Dendritic cell treated with granulocyte-macrophage colony-stimulating factor and Interleukin-4, amounts not matched to agents 40 ng/mL and 50 ng/mL, for 4 days (primary cell): Measurements from ENCODE around the gene PMS2.
"Not testable (repeated sequence)": the region's sequence is repeated elsewhere in the genome, so short reads cannot be mapped to it uniquely, and the experiment has no call there.

Experiments
- H3K27ac Mint-ChIP-seq: one replicate; pipeline ENCODE4 v1.8.0; 2022; ENCODE audit warnings: mild to moderate bottlenecking, mixed read lengths
- H3K27me3 Mint-ChIP-seq: one replicate; pipeline ENCODE4 v1.8.0; 2022; ENCODE audit warnings: mild to moderate bottlenecking, mixed read lengths
- H3K36me3 Mint-ChIP-seq: one replicate; pipeline ENCODE4 v1.8.0; 2022; ENCODE audit warnings: low read depth, mixed read lengths
- H3K4me1 Mint-ChIP-seq: one replicate; pipeline ENCODE4 v1.8.0; 2022; ENCODE audit warnings: low read depth, mixed read lengths
- H3K4me3 Mint-ChIP-seq: one replicate; pipeline ENCODE4 v1.8.0; 2022; ENCODE audit warnings: mild to moderate bottlenecking, moderate library complexity, mixed read lengths
- H3K9me3 Mint-ChIP-seq: one replicate; pipeline ENCODE4 v1.8.0; 2022; ENCODE audit warnings: mixed read lengths
- intact Hi-C: fragments of 100-400 bp; cut with micrococcal nuclease; formaldehyde crosslinking; loops from one replicate; pipeline ENCODE4 v1.15.0; 2022

The PMS2 gene

DNA sequence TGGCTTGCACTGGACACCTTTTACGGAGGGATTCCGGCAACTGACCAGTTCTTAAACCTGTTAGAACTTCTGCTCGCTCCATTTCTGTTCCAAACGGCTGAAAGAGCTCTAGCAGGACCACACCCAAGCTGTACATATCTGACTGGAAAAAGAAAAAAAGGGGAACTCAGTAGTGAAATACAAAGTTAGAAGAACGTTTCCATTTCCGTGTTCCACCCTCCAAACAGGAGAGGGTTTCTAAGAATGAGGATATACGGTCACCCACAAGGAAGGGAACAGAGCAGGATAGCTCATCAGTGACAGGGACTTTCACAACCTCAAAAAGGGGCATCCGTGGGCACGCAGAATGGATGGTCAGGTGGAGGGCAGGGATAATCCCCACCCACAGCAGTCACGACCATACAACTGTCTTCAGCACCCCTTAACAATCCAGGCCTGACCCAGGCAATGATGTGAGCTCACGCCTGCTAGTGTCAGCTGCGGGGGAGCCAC, 18.0 kb upstream of the PMS2 start:
- Mint-ChIP-seq H3K9me3 (no peaks in the 10 kb centered on the region), H3K36me3 (peaks cover 93% of the 10 kb centered on the region), H3K27me3 (no peaks in the 10 kb centered on the region), H3K27ac (peak overlapping the region; percentile 98), H3K4me1 (peaks cover 82% of the 10 kb centered on the region), H3K4me3 (peak overlapping the region; percentile 77)
- intact Hi-C loops: loop anchor here (1.0 kb wide), 1 partner anchor 18 kb away; the partner anchor contains the start of genes AIMP2 and PMS2

DNA sequence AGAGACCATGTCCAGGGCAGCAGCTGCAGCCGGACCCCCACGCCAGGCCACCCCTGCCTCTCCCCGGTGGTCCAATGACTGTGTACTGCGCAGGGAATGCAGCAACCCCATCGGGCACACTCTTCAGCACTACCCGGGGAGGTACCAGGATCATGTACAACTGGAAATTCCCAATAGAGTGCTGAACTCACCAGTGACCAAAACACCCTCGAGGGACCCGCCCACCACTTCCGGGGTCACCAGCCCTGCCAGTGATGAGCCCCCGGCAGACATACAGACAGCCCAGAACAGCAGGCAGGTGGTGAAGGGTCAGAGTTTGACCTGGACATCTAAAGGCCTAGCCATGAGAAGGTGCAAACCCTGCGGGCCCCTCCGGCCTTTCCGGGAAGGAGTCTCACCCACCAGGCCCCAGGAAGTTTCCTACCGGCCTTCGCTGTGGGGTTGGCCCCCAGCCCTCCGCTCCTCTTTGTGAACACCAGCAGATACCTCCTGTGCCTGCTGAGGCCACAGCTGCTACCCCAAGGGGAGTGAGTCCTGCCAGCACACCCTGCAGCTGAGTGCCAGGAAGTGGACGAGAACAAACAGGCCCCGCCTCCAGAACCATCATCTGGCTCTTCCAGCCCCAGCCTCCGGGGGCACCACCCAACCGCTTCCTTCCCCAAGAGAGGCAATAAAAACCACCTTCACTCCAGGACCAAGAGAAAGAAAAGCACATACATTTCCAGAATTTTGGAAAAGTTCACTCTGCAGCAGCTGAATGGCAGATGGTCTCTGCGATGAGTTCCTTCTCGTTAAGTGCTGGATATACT, 17.4 kb upstream of the PMS2 start:
- H3K36me3 Mint-ChIP-seq: peaks cover 93% of the 10 kb centered on the region
- peak overlapping the region; percentile 98 for H3K27ac Mint-ChIP-seq
- intact Hi-C loops: loop anchor here (1.0 kb wide), 1 partner anchor 17 kb away; the partner anchor contains the start of genes AIMP2 and PMS2
- H3K27me3 Mint-ChIP-seq: no peaks in the 10 kb centered on the region
- H3K9me3 Mint-ChIP-seq: no peaks in the 10 kb centered on the region
- peak overlapping the region; percentile 77 for H3K4me3 Mint-ChIP-seq
- H3K4me1 Mint-ChIP-seq: peaks cover 82% of the 10 kb centered on the region

DNA sequence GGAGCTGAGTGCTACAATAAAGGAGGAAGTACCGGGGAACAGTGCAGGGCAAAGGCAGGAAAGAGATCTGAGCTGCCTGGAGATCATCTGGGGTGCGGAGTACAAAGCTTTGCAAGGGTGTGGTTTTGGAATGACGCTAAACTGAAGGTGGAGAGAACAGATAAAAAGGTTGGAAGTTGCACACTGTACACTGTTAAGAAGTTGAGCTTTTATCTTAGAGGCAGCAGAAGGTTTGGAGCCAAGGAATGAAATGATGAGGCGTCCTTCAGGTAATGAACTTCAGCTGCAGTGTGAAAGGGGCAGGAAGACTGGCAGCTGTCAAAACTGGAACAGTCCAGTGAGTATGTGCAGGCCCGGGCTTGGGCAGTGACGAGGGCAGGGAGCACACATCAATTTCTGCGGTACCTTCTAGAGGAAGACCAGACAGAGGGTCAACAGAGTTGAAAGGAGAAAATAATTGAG, 15.2 kb upstream of the PMS2 start:
- H3K9me3 Mint-ChIP-seq: no peaks in the 10 kb centered on the region
- intact Hi-C loops: no loop called here

DNA sequence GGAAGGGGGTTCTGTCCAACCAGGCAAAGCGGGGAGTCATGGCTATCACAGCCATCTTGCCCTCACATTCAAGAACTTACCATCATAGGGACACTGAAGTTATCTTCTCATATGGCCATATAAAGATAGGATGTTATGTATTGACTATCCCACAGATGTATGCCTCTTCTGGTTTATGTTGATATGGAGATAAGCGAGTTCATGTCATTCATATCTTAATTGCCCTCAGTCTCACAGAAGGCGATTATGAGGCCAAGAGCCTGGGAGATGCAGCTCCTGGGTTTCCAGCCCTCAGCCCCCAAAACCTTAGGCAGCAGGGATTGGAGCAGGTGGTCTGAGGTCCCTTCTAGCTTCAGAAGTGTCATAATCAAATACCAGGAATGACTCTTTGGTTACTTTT, 13.9 kb upstream of the PMS2 start:
- H3K27ac Mint-ChIP-seq: no peak overlapping the region
- H3K4me1 Mint-ChIP-seq: peaks cover 54% of the 10 kb centered on the region
- intact Hi-C loops: no loop called here
- H3K27me3 Mint-ChIP-seq: no peaks in the 10 kb centered on the region
- H3K36me3 Mint-ChIP-seq: peaks cover 94% of the 10 kb centered on the region
- no peaks in the 10 kb centered on the region for H3K9me3 Mint-ChIP-seq
- H3K4me3 Mint-ChIP-seq: no peak overlapping the region

More for the DNA sequence above, 15.2 kb upstream of the PMS2 start:
- peak overlapping the region; percentile 57 for H3K4me3 Mint-ChIP-seq
- H3K4me1 Mint-ChIP-seq: peaks cover 65% of the 10 kb centered on the region
- H3K27me3 Mint-ChIP-seq: no peaks in the 10 kb centered on the region
- peak overlapping the region; percentile 98 for H3K27ac Mint-ChIP-seq
- H3K36me3 Mint-ChIP-seq: peaks cover 94% of the 10 kb centered on the region

DNA sequence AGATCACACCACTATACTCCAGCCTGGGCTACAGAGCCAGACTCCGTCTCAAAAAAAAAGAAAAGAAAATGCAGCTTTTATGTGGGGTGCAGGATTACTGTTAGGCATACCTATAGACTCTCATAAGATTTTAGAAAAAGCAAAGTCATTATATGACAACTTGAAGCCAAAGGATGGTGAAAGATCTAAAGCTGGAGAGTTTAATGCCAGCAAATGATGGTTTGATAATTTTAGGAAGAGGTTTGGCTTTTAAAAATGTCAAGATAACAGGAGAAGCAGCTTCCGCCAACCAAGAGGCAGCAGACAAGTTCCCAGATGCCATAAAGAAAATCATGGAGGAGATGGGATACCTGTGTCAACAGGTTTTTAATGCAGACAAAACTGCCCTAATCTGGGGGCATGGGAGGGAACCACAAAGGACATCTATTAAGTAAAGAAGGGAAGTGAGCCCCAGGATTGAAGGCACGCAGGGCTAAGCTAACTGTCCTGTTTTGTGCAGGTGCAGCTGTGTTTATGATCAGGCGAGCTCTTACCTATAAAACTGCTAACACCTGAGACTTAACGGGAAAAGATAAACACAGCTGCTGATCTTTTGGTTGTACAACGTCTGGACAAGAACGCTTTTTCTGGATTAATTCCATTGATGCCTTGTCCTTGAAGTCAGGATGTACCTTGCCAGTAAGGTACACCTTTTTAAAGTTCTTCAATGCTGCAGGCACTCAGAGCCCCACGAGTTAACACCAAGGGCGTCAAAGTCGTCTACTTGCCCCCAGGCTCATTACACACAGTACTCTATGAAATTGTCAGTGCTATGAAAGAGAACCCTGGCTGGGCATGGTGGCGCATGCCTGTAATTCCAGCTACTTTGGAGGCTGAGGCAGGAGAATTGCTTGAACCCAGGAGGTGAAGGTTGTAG, 11.8 kb upstream of the PMS2 start:
- Mint-ChIP-seq H3K4me1 (peaks cover 33% of the 10 kb centered on the region), H3K9me3 (no peaks in the 10 kb centered on the region), H3K27ac (peak overlapping the region; percentile 61), H3K4me3 (no peak overlapping the region), H3K27me3 (no peaks in the 10 kb centered on the region), H3K36me3 (peaks cover 96% of the 10 kb centered on the region)
- intact Hi-C loops: no loop called here

DNA sequence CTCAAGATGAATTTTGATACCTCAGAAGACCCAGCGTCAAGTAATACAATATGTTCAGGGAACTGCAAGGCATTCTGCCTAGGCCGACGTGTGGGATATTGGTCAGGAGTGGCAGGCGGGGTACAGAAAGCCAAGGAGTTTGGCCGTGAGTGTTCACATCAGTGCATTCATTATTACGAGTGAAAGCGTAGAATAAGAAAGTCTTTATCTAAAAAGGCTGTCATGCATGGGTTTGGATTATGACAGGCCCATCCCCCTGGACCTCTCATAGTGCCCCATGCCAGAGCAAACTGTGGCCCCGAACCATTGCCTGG, 7.8 kb upstream of the PMS2 start:
- Mint-ChIP-seq H3K4me3 (no peak overlapping the region), H3K27ac (no peak overlapping the region), H3K27me3 (no peaks in the 10 kb centered on the region), H3K4me1 (peaks cover 17% of the 10 kb centered on the region), H3K36me3 (peaks cover 96% of the 10 kb centered on the region), H3K9me3 (no peaks in the 10 kb centered on the region)
- intact Hi-C loops: no loop called here

DNA sequence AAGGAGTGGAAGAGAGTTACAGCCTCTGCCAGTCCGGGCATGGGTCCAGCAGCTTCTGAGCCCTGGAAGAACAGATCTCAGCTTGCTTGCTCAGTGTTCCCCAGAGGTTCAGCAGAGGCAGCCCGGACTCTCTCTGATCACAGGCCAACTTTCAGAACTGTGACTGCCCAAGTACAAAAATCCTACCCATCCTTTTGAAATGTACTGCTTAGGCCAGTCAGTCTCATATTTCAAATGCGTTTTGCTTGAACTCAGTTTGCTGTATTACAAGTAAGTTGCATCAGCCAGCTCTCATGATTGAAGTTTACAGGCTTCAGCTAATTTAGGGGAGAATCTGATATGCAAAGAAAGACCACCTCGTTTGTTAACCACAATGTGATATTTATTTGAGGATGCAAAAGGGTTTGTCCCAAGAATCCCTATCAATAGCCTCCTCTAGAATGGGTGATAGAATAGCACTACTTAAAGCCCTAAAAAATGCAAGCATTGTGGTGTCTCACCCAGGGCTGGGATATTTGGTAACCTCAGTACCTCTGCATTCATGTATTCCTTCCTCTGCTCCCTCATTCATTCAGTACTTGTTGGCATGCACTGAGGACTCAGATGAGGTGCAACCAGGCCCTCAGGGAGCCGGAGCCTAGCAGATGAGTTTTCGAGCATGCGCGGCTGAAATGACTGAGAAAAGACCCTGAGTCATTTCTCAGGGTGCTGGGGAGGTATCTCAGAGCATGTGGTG, 7.2 kb upstream of the PMS2 start:
- no peaks in the 10 kb centered on the region for H3K27me3 Mint-ChIP-seq
- intact Hi-C loops: no loop called here
- peaks cover 17% of the 10 kb centered on the region for H3K4me1 Mint-ChIP-seq
- H3K9me3 Mint-ChIP-seq: no peaks in the 10 kb centered on the region
- peaks cover 96% of the 10 kb centered on the region for H3K36me3 Mint-ChIP-seq
- no peak overlapping the region for H3K27ac Mint-ChIP-seq
- no peak overlapping the region for H3K4me3 Mint-ChIP-seq

DNA sequence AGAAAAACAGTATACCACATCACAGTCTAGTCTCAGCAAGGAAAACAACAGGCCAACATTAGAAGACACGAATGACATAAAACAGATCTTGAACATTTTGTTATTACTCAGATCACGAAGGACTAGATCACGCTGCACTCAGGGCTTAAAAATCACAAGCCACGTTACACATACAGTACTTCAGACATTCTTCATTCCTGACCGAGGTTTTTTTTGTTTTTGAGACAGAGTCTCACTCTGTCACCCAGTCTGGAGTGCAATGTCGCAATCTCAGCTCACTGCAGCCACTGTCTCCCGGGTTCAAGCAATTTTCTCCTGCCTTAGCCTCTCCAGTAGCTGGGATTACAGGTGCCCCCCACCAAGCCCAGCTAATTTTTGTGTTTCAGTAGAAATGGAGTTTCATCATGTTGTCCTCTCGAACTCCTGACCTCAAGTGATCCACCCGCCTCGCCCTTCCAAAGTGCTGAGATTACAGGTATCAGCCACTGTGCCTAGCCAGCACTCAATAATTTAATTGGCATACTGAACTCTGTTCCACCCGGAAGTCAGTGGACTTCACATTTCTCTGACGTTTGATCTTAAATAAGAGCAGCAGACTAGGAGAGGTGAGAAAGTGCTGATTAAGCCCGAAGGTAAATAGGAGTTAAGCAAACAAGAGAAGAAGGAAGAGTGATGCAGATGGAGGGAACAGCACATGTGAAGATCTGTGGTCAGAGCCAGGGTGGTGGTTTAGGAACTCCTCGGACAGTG, 3.7 kb upstream of the PMS2 start:
- Mint-ChIP-seq H3K9me3 (no peaks in the 10 kb centered on the region), H3K4me1 (peaks cover 33% of the 10 kb centered on the region), H3K4me3 (no peak overlapping the region), H3K36me3 (peaks cover 69% of the 10 kb centered on the region), H3K27me3 (no peaks in the 10 kb centered on the region), H3K27ac (peak overlapping the region; percentile 9)
- intact Hi-C loops: no loop called here

DNA sequence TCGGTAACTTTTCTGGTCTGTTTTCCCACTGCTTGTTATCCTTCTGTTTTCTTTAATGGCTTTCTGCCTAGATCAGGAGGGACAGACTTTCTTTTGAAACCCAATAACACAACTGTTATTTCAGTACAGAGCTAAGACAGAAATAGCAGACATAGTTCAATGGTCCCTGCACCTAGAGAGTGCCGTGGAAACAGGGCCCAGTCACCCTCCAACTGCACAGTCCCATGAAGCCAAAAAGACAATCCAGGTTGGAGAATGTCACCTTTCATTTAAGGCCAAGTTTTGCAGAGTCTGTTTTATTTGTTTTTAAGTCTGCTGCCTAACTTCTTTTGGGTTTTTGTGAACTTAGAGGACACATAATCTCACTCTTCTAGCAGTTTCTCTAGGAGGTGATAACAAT, 2.7 kb upstream of the PMS2 start:
- Mint-ChIP-seq H3K27me3 (no peaks in the 10 kb centered on the region), H3K9me3 (no peaks in the 10 kb centered on the region), H3K36me3 (peaks cover 59% of the 10 kb centered on the region), H3K4me1 (peaks cover 37% of the 10 kb centered on the region), H3K27ac (peak overlapping the region; percentile 93), H3K4me3 (no peak overlapping the region)
- intact Hi-C loops: no loop called here

DNA sequence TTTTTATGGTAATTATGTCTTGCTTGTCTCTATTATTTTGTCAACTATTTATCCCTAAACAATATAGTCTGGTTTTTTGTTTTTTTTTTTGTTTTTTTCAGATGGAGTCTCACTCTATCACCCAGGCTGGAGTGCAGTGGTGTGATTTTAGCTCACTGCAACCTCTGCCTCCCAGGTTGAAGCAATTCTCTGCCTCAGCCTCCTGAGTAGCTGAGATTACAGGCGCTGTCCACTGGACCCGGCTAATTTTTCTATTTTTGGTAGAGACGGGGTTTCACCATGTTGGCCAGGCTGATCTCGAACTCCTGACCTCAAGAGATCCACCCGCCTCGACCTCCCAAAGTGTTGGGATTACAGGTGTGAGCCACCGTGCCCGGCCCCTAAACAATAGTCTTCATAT, 1.5 kb upstream of the PMS2 start:
- H3K9me3 Mint-ChIP-seq, H3K27me3 Mint-ChIP-seq, intact Hi-C loops: not testable (repeated sequence)
- H3K36me3 Mint-ChIP-seq: peaks cover 48% of the 10 kb centered on the region
- peak overlapping the region; percentile 69 for H3K4me3 Mint-ChIP-seq
- peak overlapping the region; percentile 93 for H3K27ac Mint-ChIP-seq
- peaks cover 37% of the 10 kb centered on the region for H3K4me1 Mint-ChIP-seq

DNA sequence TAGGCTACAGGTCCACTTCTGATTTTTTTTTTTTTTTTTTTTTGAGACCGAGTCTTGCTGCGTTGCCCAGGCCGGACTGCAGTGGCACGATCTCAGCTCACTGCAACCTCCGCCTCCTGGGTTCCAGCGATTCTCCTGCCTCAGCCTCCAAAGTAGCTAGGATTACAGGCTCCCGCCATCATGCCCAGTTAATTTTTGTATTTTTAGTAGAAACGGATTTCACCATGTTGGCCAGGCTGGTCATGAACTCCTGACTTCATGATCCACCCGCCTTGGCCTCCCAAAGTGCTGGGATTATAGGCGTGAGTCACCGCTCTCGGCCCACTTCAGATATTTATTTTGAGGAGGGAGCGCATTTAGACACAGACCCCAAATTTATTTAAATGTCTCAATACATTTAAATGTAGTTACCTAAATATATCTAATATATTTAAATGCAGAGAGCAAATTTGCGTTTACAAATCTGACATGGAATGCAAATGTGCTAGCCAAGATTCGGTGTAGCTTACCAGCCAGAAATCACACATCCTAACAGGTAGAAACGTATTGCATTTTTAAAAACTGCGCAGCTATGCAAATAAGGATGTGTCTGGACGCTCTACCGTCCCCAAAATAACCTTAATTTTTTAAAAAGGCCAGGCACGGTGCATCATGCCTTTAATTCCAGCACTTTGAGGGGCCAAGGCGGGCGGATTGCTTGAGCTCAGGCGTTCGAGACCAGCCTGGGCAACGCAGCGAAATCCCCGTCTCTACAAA, 836 bp downstream of the PMS2 start:
- Mint-ChIP-seq H3K36me3 (peaks cover 36% of the 10 kb centered on the region), H3K4me3 (peak overlapping the region; percentile 84), H3K4me1 (peaks cover 36% of the 10 kb centered on the region), H3K27ac (peak overlapping the region; percentile 93)
- H3K27me3 Mint-ChIP-seq, intact Hi-C loops, H3K9me3 Mint-ChIP-seq: not testable (repeated sequence)

DNA sequence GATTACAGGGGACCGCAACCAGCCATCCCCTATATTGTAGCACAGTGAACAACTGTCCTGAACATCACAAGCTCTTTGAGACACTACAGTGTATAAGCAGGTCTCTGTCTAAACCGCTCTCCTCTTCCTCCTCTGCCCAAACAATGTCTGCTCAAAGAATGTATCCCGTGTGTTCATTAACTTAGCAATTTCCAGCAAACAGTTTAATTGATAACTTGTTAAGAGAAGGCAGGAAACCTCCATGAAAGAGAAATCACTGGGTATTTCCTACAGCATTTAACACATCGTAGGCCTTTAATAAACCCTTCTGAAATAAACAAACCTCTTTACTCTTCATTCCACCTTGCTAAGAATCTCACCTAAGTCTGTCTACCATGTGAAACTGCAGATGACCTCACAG, 1.5 kb downstream of the PMS2 start:
- H3K4me1 Mint-ChIP-seq: peaks cover 30% of the 10 kb centered on the region
- no peak overlapping the region for H3K27ac Mint-ChIP-seq
- H3K36me3 Mint-ChIP-seq: peaks cover 34% of the 10 kb centered on the region
- no peaks in the 10 kb centered on the region for H3K9me3 Mint-ChIP-seq
- intact Hi-C loops: no loop called here
- H3K4me3 Mint-ChIP-seq: no peak overlapping the region
- H3K27me3 Mint-ChIP-seq: no peaks in the 10 kb centered on the region
